Brain microvascular endothelial cell (primary cell): Measurements from ENCODE around the gene C4orf36.
A peak's percentile ranks its signal among the peaks of the same experiment; 100 is the strongest.

Experiments
- DNase-seq: peaks from one replicate; pipeline ENCODE4 v3.0.0-alpha.2; 2020
- H3K27ac ChIP-seq: fragments of 250-450 bp; sonication (Bioruptor Pico); 2 replicates; pipeline ENCODE4 v1.5.1; 2020; ENCODE audit warnings: mild to moderate bottlenecking, moderate library complexity
- H3K27me3 ChIP-seq: fragments of 250-450 bp; sonication (Bioruptor Pico); replicated peaks from 2 replicates; pipeline ENCODE4 v1.5.1; 2020; ENCODE audit warnings: mild to moderate bottlenecking
- H3K36me3 ChIP-seq: fragments of 250-450 bp; sonication (Bioruptor Pico); replicated peaks from 2 replicates; pipeline ENCODE4 v1.5.1; 2020; ENCODE audit warnings: mild to moderate bottlenecking
- H3K4me3 ChIP-seq: 2 replicates; pipeline ENCODE4 v1.5.1; 2011; ENCODE audit warnings: low read depth, mild to moderate bottlenecking, control low read depth, low read length, moderate library complexity
- in situ Hi-C: cut with HindIII; loops from 2 replicates; pipeline ENCODE4 v1.10.0; 2017; ENCODE audit warnings: low sequenced_read_pairs, low pct_ligation_motif_present
- TF ChIP-seq, protein P1 (sequence below): IDR thresholded peaks from 2 replicates; pipeline ENCODE4 v1.5.1; 2011; ENCODE audit warnings: low read depth, mild to moderate bottlenecking, moderate library complexity, low read length, control low read depth, inconsistent platforms; ENCODE audit errors: missing control alignments

C4orf36 gene

GRCh38 chr4:86927843-86928395 is 35.7 kb upstream of the C4orf36 start:
- in situ Hi-C loops, result loop anchor here (25.0 kb wide), 1 partner anchor 184 kb away; no protein-coding TSS in a partner anchor
- TF ChIP-seq, protein P1, sequence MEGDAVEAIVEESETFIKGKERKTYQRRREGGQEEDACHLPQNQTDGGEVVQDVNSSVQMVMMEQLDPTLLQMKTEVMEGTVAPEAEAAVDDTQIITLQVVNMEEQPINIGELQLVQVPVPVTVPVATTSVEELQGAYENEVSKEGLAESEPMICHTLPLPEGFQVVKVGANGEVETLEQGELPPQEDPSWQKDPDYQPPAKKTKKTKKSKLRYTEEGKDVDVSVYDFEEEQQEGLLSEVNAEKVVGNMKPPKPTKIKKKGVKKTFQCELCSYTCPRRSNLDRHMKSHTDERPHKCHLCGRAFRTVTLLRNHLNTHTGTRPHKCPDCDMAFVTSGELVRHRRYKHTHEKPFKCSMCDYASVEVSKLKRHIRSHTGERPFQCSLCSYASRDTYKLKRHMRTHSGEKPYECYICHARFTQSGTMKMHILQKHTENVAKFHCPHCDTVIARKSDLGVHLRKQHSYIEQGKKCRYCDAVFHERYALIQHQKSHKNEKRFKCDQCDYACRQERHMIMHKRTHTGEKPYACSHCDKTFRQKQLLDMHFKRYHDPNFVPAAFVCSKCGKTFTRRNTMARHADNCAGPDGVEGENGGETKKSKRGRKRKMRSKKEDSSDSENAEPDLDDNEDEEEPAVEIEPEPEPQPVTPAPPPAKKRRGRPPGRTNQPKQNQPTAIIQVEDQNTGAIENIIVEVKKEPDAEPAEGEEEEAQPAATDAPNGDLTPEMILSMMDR, result no peak
- H3K27ac ChIP-seq, result peak overlapping the region; percentile 77
- no peak overlapping the region for H3K4me3 ChIP-seq
- no peaks in the 10 kb centered on the region for H3K27me3 ChIP-seq
- H3K36me3 ChIP-seq, result no peaks in the 10 kb centered on the region
- peak; percentile 97 for DNase-seq

- TF ChIP-seq, protein P1, result no peak
- in situ Hi-C loops, result loop anchor here (25.0 kb wide), 1 partner anchor 186 kb away; no protein-coding TSS in a partner anchor
- Histone ChIP-seq H3K27ac (peak overlapping the region; percentile 77), H3K36me3 (no peaks in the 10 kb centered on the region), H3K4me3 (no peak overlapping the region), H3K27me3 (no peaks in the 10 kb centered on the region)
- DNase-seq, result no peak
These were observed 34.3 kb upstream of the C4orf36 start for GRCh38 chr4:86926435-86927086.

DNA sequence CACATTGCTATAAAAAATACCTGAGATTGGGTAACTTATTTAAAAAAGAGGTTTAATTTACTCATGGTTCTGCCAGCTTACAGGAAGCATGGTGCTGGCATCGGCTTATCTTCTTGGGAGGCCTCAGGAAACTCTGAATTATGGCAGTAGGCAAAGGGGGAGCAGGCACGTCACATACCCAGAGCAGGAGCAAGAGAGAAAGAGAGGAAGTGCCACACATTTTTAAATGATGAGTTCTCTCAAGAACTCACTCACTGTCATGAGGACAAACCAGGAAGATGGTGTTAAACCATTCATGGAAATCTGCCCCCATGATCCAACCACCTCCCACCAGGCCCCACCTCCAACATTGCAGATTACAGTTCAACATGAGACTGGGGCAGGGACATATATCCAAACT is 32.6 kb upstream of the C4orf36 start:
- peak; percentile 50 for DNase-seq
- Histone ChIP-seq H3K36me3 (no peaks in the 10 kb centered on the region), H3K27ac (peak overlapping the region; percentile 60), H3K4me3 (no peak overlapping the region), H3K27me3 (no peaks in the 10 kb centered on the region)
- in situ Hi-C loops, result loop anchor here (25.0 kb wide), 1 partner anchor 187 kb away; no protein-coding TSS in a partner anchor
- TF ChIP-seq, protein P1, result no peak

- TF ChIP-seq, protein P1, result no peak
- Histone ChIP-seq H3K27me3 (no peaks in the 10 kb centered on the region), H3K36me3 (no peaks in the 10 kb centered on the region), H3K4me3 (no peak overlapping the region), H3K27ac (no peak overlapping the region)
- DNase-seq, result no peak
- in situ Hi-C loops, result no loop called here
These were observed 29.5 kb upstream of the C4orf36 start for GRCh38 chr4:86921608-86922252.

DNA sequence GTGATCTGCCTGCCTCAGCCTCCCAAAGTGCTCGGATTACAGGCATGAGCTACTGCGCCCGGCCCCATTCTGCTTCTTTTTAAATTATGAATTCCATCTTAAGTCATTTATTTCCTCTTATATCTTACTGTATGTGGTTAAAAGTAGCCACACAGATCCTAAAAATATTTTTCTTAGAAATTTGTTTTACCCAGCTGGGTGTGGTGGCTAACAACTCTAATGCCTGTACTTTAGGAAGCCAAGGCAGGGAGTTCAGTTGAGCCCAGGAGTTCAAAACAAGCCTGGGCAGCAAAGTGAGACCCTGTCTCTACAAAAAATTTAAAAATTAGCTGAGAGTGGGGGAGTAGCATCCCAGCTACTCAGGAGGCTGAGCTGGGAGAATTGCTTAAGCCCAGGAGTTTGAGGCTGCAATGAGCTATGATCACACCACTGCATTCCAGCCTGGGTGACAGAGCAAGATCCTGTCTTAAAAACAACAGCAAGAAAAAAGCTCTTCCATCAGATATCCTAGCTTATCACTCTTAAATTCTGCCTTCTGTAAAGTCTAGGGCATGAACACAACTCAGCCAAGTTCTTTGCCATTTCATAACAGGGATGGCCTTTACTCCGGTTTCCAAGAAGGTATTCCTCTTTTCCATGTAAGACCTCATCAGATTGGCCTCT is 27.5 kb upstream of the C4orf36 start:
- Histone ChIP-seq H3K27ac (peak overlapping the region; percentile 68), H3K4me3 (no peak overlapping the region), H3K27me3 (no peaks in the 10 kb centered on the region), H3K36me3 (no peaks in the 10 kb centered on the region)
- TF ChIP-seq, protein P1, result no peak
- DNase-seq, result peak; percentile 77
- in situ Hi-C loops, result no loop called here
